22Rv1 (cell line): ENCODE measurements around the gene RAB19.

Source experiments
- H3K27ac ChIP-seq: fragments of 450-650 bp; 2 replicates; pipeline ENCODE4 v1.5.1; 2017
- ZFX ChIP-seq: fragments of 450-650 bp; IDR thresholded peaks from 2 replicates; pipeline ENCODE4 v1.6.1; 2017; ENCODE audit warnings: antibody characterized with exemption, borderline replicate concordance
- TF ChIP-seq, protein P1 (sequence below): fragments of 450-650 bp; IDR thresholded peaks from 2 replicates; pipeline ENCODE4 v1.5.1; 2017; ENCODE audit warnings: mild to moderate bottlenecking

Gene RAB19

GRCh38 chr7:140423501-140423900, 19.6 kb downstream of the RAB19 start:
- H3K27ac ChIP-seq = no peak overlapping the region
- TF ChIP-seq ZFX = no peak
- TF ChIP-seq, protein P1, sequence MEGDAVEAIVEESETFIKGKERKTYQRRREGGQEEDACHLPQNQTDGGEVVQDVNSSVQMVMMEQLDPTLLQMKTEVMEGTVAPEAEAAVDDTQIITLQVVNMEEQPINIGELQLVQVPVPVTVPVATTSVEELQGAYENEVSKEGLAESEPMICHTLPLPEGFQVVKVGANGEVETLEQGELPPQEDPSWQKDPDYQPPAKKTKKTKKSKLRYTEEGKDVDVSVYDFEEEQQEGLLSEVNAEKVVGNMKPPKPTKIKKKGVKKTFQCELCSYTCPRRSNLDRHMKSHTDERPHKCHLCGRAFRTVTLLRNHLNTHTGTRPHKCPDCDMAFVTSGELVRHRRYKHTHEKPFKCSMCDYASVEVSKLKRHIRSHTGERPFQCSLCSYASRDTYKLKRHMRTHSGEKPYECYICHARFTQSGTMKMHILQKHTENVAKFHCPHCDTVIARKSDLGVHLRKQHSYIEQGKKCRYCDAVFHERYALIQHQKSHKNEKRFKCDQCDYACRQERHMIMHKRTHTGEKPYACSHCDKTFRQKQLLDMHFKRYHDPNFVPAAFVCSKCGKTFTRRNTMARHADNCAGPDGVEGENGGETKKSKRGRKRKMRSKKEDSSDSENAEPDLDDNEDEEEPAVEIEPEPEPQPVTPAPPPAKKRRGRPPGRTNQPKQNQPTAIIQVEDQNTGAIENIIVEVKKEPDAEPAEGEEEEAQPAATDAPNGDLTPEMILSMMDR = no peak

DNA sequence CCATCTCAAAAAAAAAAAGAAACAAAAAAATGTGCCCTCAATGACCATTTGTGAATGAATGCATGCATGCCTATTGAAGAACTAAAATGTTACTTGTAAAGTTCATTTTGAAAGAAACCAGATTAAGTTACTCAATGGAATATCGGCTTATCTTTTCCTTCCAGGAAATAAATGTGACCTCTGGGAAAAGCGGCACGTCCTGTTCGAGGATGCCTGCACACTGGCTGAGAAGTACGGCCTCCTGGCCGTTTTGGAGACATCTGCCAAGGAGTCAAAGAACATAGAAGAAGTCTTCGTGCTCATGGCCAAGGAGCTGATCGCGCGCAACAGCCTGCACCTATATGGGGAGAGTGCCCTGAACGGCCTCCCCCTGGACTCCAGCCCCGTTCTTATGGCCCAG, 21.9 kb downstream of the RAB19 start:
- no peak overlapping the region for H3K27ac ChIP-seq
- no peak for TF ChIP-seq ZFX
- TF ChIP-seq, protein P1 = no peak

- TF ChIP-seq, protein P1 = no peak
- no peak for TF ChIP-seq ZFX
- no peak overlapping the region for H3K27ac ChIP-seq
Measured at GRCh38 chr7:140426130-140426529, 22.3 kb downstream of the RAB19 start.

DNA sequence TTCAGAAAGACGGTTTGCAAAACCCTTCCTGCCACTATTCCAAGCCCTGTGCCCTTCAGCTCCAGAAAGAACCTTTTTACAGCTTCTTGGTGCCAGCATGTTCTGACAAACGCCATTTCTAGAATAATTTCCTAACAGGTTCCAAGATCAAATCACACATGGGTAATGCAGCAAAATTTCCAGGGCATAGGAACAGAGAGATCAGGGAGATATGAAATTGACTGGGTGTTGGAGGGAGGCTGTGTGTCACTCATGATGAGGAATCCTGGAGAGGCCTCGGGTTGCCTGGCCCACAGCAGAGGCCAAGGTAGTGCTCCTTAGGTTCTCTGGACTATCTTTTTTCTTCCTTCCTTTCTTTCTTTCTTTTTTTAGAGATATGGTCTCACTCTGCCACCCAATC, 29.5 kb downstream of the RAB19 start:
- TF ChIP-seq ZFX = no peak
- TF ChIP-seq, protein P1 = no peak
- no peak overlapping the region for H3K27ac ChIP-seq

GRCh38 chr7:140435252-140435895, 31.5 kb downstream of the RAB19 start:
- no peak for TF ChIP-seq ZFX
- TF ChIP-seq, protein P1 = no peak
- no peak overlapping the region for H3K27ac ChIP-seq

DNA sequence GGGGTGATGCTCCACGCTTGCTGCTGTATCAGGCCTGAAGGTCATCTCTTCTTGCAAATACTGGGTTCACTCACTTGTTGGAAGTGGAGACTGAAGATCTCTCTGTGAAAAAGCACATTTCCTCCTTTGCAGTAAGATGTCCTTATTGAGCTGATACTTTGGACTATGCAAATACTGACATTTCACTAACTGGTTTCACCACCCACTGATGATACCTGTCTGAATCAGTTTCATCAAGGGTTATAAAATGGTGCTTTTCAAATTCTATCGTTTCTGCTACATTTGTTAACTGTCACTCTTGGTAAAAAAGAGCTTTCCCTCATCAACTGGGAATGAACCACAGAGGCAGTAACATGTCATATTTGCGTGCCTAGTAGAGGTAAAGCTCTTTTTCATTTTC, 35.5 kb downstream of the RAB19 start:
- H3K27ac ChIP-seq = no peak overlapping the region
- TF ChIP-seq, protein P1 = no peak
- TF ChIP-seq ZFX = no peak

- TF ChIP-seq, protein P1 = no peak
- TF ChIP-seq ZFX = no peak
- H3K27ac ChIP-seq = no peak overlapping the region
Measured at GRCh38 chr7:140440593-140440992, 36.7 kb downstream of the RAB19 start.
